Loucy (cell line): Measurements from ENCODE around the gene CALHM6.

ENCODE experiments used
- CTCF ChIP-seq: fragments of 200-600 bp; sonication (generic); conservative IDR thresholded peaks from 2 replicates; pipeline ENCODE4 v1.5.1; 2014; ENCODE audit warnings: mild to moderate bottlenecking, antibody characterized with exemption, low read length
- EZH2phosphoT487 ChIP-seq: fragments of 200-600 bp; IDR thresholded peaks from 2 replicates; pipeline ENCODE4 v1.6.1; 2018; ENCODE audit warnings: antibody characterized with exemption, mild to moderate bottlenecking, moderate library complexity, borderline replicate concordance

- no peak for TF ChIP-seq CTCF
- TF ChIP-seq EZH2phosphoT487, result no peak
Measured at GRCh38 chr6:116438590-116439448, 22.4 kb upstream of the CALHM6 start.
